GM19463 (cell line): ENCODE results near the gene MRC1.

Source experiments
- ATAC-seq: cut with Tn5 transposase; IDR thresholded peaks from one replicate; pipeline ENCODE4 v1.9.1; 2021; ENCODE audit warnings: mild to moderate bottlenecking, moderate library complexity; ENCODE audit not compliant: unreplicated experiment

MRC1 gene

DNA sequence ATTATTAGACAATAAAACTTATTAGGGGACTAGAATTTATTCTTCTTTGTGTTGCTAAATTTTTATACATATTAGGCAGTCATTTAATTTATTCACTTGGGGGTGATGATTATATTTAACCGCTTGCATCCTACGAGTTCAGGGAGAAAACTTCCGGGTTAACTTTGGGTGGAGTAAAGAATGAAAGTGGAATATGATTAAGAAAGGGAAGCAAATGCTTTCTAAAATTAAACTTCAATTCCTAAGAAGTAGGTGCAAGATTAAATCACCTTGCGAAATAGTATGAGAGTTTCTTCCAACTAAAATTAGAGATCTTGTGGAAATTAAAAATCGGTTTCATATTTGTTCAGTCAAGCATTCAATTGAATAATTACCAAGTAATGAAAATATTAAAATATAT lies 33.5 kb downstream of the MRC1 start:
- ATAC-seq = no peak

DNA sequence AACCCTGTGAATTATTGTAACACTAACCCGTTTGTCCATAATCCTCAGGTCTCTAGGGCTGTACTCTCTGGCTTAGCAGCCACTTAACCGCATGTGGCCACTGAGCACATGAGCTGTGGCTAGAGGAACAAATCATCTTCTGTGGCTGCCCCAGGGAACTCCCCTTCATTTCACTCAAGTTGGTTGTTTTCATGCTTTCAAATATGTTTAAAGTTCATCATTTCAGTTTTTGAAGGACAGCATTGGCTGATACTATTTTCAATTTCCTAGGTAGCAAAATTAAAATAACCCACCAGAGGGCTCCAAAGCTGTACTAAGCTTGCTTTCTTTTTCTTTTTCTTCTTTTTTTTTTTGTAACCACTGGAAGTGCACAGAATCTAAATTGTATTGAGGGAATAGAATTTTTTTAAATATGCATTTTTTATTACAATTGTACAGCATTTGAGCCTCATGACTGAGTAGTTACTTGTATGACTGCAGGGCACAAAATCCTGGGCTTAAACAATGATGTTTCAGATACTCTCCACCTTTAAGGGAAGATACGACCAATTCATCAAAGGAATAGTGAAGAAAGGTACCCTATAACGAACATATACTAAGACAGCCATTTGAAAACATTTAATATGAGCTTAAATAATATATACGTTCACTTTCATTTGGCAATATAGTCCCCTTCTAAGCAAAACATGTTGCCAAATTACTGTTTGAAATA lies 38.6 kb downstream of the MRC1 start:
- no peak for ATAC-seq

- ATAC-seq = no peak
These were observed 39.5 kb downstream of the MRC1 start for GRCh38 chr10:17848646-17849045.

- ATAC-seq = no peak
These were observed 41.4 kb downstream of the MRC1 start for GRCh38 chr10:17850501-17850900.

GRCh38 chr10:17851611-17852010 lies 42.5 kb downstream of the MRC1 start:
- ATAC-seq = no peak

DNA sequence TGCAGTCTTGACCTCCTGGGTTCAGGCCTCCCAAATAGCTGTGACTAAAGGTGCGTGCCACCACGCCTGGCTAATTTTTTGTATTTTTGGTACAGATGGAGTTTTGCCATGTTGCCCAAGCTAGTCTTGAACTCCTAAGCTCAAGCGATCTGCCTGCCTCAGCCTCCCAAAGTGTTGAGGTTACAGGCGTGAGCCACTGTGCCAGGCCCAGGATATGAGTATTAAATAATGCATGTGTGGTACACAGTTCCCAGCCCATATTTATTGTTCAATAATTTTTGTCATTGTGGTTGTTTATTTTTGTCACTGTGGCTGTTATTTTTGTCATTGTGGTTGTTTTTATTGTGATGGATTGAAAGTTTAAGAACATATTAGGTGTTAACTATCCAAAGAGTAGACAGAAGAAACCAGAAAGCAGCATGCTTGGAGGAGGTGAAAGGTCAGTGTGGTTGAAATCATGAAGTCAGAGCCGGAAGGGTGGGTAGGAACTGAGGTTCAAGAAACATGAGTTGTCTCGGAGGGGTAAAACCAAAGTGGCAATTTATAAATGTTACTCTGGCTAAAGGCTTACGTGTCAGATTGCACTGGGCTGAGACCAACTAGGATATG lies 45.0 kb downstream of the MRC1 start:
- peak; percentile 63 for ATAC-seq

DNA sequence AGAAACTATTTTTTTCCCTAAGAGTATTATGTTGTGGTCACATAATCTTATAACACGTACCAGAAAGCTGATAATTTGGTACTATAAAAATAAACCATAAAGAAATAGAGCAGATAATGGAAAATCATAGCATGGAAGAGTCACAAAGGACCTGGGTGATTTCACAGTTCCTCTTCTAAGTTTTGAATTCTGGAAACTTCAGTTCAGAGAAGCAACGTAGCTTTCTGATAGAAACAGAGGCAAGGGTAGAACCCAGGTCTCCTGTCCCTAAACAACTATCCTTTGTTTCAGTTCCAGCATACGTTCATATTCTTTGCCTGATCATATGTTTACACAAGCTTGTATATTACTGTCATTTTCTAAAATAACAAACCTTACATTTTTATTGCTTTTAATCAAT lies 47.9 kb downstream of the MRC1 start:
- ATAC-seq = no peak

GRCh38 chr10:17859492-17860156 lies 50.5 kb downstream of the MRC1 start:
- ATAC-seq = no peak

DNA sequence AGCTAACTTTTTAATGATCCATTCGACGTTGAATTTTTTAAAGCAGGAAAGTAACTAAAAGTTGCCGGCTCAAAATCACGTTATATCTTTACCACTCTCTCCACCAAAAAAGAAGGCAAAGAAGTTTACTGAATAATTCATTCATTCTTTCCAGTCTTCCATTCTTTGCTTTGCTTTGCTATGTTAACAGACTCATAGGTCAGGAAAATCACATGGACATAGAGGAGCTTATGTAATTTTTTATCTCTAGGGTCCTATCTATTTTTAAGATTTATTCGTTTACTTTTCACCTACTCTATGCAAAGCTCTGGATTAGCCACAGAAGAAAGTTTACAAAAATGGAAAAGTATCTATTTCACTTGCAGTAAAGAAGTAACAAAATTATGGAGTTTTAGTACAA lies 52.6 kb downstream of the MRC1 start:
- ATAC-seq = no peak

GRCh38 chr10:17865351-17865750 lies 56.2 kb downstream of the MRC1 start:
- ATAC-seq = no peak

DNA sequence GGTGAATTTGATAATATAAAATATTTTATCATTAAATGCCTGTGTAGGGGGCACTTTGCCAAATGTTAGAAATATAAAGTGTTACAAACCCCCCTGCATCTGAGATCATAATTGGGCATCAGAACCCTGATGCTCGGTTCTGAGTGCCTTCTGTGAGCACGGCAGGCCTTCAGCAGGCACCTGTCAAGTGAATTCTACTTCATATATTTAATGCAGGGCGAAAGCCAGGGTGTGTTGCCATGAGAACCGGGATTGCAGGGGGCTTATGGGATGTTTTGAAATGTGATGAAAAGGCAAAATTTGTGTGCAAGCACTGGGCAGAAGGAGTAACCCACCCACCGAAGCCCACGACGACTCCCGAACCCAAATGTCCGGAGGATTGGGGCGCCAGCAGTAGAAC lies 57.2 kb downstream of the MRC1 start:
- ATAC-seq = no peak

DNA sequence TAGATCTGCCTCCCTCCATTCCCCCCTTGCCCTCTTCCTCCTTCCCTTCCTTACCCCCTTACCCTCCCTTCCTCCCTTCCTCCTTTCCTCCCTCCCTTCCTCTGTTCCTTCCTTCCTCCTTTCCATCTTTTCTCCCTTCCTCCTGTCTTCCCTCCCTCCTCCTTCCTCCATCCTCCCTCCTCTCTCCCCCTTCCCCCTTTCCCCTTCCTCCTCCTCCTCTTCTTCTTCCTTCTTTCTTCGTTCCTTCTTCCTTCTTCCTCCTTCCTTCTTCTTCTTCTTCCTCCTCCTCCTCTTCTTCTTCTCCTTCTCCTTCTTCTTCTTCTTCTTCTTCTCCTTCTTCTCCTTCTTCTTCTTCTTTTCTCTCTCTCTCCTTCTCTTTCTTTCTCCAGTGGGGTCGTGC lies 57.9 kb downstream of the MRC1 start:
- no peak for ATAC-seq

DNA sequence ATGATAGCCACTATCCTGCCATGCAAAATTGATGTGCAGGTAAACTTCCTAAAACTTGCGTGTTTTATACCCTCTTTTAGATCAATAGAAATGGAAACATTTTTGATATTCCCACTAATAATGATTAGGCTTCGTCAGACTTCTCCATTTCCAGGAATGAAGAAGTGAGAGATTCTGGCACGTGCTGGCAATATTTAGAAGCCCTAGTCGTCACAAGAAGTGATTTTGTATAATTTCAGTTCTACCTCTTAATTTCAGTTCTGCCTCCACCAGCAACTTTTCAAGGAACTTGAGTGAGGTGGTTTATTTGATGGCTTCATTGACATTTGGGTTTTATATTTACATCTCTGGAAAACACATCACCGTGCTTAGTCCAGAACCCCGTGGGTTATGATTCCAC lies 61.9 kb downstream of the MRC1 start:
- no peak for ATAC-seq

DNA sequence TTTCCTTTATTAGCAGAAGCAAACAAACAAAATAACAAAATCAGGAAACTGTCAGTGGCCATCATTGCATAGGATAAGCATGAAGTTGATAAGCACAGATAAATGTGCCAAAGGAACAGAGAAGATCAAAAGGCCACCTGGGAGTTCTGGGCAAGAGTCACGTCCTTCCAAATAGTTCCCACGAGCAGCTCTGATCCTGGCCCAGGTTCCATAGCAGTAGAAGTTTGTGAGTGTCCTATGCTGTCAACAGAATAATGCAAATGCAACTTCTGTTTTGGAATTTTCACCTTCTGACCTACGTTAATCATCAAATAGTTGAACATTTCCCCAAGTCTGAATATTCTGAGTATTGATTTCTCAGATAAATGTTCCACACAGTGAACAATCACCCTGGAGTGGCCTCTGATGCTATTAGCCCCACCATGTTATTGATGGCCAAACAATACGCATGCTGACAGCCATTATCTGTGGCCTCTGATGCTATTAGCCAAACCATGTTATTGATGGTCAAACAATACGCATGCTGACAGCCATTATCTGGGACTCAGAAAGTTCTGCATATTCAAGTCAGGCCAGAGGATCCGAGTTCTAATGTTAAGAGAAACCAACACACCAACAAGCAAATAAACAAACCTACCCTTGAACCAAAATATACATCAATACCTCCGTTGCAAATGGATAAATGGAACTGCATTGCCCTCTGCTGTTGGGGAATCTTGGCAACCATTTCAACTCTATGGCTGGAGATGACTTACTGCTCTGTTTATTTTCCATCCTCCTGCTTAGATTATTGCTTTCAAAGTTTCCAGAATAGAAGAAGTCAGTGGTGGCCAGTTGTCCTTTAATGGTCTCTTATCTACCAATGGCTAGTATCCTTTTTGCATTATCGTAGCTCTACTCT lies 63.3 kb downstream of the MRC1 start:
- ATAC-seq = no peak

- ATAC-seq = no peak
These were observed 64.8 kb downstream of the MRC1 start for GRCh38 chr10:17873946-17874345.

DNA sequence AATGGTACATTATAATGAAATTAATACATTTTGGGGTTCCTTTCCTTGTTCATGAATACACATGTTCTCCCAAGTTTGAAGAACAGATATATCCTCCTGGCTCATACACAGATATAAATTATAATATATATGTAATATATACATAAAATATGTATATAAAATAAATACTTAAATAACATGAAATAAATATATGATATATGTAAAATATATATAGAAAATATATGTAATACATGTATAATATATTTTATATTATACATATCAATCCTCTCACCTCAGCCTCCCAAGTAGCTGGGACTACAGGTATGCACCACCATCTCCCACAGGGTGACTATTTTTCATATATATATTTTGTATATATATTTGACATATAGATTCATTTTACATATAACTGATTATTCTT lies 68.0 kb downstream of the MRC1 start:
- no peak for ATAC-seq

DNA sequence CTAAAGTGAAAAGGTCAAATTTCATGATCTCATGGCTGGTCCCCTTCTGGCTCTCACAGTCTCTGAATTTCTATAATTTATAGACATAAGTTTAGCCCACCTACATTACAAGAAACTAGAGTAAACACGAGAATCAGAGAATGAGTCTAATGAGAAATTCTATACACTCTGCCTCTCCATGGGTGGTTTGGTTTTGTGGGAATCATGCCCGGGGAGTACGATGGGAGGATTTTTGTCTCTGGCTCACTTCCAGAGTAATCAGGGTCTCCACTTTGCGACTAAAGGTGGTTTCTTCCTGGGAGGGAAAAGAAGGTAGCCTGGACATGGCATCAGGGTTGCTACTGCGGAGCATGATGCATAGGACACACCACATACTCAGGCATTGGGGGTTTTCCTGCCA lies 69.7 kb downstream of the MRC1 start:
- no peak for ATAC-seq

GRCh38 chr10:17880601-17881000 lies 71.5 kb downstream of the MRC1 start:
- ATAC-seq = no peak

- ATAC-seq = no peak
These were observed 73.4 kb downstream of the MRC1 start for GRCh38 chr10:17882557-17882956.

DNA sequence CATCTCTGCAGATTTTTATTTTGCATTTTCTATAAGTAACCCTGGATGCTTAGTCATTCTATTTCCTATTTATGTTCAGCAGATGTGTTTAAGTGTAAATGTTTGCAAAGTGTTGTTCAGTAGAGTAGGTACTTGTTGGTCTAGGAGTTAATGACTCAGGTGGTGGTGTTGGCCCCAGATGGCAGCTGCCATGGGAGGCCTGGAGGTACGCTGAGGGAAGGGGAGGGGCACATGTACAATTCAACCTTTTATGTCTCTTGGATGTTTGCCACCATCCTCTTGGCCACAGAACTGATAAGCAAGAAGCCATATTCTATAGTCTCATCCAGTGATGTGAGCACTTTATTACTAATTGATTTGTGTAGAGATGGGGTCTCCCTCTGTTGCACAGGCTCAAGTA lies 74.5 kb downstream of the MRC1 start:
- no peak for ATAC-seq

DNA sequence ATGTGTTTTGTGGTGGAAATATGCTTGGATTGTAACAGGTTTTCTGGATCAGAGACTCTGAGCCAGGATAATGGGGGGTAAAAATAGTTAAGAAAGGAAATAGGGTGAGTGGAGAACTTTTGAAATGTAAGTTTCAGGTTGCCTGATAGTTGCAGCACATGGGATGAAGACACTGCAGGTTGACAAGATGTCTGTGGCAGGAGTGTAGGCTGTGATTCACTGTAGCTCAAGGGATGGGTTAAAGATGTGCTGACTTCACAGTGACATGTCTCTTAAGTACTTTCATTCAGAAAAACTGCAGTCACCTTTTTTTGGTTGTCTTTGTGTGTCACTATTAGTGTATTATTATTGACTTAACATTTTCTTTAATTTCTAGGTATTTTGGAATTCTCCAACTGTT lies 79.0 kb downstream of the MRC1 start:
- no peak for ATAC-seq
